Adipocyte (in vitro differentiated cells): ENCODE results near the gene GMDS.

Experiments used
- DNase-seq: peaks from one replicate; pipeline ENCODE4 v3.0.0-alpha.2; 2015; ENCODE audit warnings: low read depth
- H3K27me3 ChIP-seq: replicated peaks from 2 replicates; pipeline ENCODE4 v1.7.0; 2013; ENCODE audit warnings: mild to moderate bottlenecking, low read length, moderate library complexity; ENCODE audit not compliant: control insufficient read depth, insufficient read depth
- H3K36me3 ChIP-seq: 2 replicates; pipeline ENCODE4 v1.7.0; 2013; ENCODE audit warnings: low read length, mild to moderate bottlenecking, moderate library complexity; ENCODE audit not compliant: control insufficient read depth, insufficient read depth, severe bottlenecking
- H3K4me1 ChIP-seq: 2 replicates; pipeline ENCODE4 v1.7.0; 2013; ENCODE audit warnings: mild to moderate bottlenecking, low read length, moderate library complexity; ENCODE audit not compliant: control insufficient read depth, insufficient read depth
- H3K4me3 ChIP-seq: 2 replicates; pipeline ENCODE4 v1.7.0; 2013; ENCODE audit warnings: mild to moderate bottlenecking, low read length, moderate library complexity
- H3K9ac ChIP-seq: 2 replicates; pipeline ENCODE4 v1.7.0; 2013; ENCODE audit warnings: mild to moderate bottlenecking, low read length, moderate library complexity
- H3K9me3 ChIP-seq: 2 replicates; pipeline ENCODE4 v1.7.0; 2013; ENCODE audit warnings: mild to moderate bottlenecking, low read length, moderate library complexity; ENCODE audit not compliant: control insufficient read depth

Gene GMDS

DNA sequence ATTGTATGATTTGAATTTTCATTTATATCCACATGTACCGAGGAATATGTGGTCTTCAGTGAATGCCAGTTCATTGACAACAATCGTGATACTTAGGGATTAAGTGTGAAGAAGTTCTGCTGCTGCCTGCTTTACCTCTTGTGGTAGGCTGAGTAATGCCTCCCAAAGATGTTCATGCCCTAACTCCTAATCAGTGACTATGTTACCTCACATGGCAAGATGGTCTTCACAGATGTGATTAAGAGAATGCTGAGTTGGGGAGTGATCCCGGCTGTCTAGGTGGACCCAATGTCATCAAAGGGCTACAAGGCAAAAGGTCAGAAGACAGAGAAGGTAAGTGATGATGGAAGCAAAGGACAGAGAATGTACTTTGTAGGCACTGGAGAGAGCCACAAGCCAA lies 454.7 kb downstream of the GMDS start:
- H3K9me3 ChIP-seq, result no peaks in the 10 kb centered on the region
- H3K4me3 ChIP-seq, result no peak overlapping the region
- DNase-seq, result no peak
- no peak overlapping the region for H3K9ac ChIP-seq
- no peaks in the 10 kb centered on the region for H3K36me3 ChIP-seq
- peaks cover 13% of the 10 kb centered on the region for H3K4me1 ChIP-seq
- H3K27me3 ChIP-seq, result no peaks in the 10 kb centered on the region

DNA sequence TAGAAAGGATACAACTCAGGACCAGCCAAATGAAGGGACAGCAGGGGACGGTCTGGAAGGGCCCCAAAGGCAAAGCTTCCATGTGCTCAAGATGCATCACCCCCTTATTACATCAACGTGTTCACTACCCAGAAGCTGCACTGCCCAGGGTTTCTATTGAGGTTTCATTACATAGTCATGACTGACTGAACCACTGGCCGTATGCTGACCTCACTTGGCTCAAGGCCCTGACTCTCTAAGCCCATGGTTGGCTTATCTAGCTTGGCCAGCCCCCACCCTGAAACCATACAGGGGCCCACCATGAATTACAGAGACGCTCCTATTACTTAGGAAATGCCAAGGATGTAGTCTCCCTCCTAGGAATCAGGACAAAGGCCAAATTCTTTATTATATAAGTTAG lies 456.3 kb downstream of the GMDS start:
- Histone ChIP-seq H3K36me3 (no peaks in the 10 kb centered on the region), H3K9ac (no peak overlapping the region), H3K27me3 (no peaks in the 10 kb centered on the region), H3K9me3 (no peaks in the 10 kb centered on the region), H3K4me1 (peaks cover 21% of the 10 kb centered on the region), H3K4me3 (no peak overlapping the region)
- no peak for DNase-seq

DNA sequence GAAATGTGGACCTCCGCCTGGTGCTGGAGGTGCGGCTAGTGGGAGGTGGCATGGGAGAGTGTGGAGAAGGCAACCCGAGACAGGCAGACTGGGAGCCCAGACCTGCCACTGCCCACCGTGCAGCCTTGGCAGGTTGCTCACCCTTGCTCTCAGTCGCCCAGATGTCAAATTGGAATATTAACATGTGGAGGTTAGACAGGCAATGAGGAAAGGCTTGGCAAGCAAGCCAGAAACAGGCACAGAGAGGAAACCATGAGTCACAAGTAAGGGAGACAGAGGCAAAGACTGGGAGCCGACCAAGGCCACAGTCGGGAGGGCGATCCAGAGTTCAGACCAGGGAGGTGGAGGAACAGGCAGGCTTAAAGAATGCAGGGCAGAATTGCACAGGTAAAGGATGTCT lies 457.5 kb downstream of the GMDS start:
- DNase-seq, result peak; percentile 59
- Histone ChIP-seq H3K9me3 (no peaks in the 10 kb centered on the region), H3K9ac (no peak overlapping the region), H3K27me3 (no peaks in the 10 kb centered on the region), H3K4me1 (peaks cover 21% of the 10 kb centered on the region), H3K36me3 (no peaks in the 10 kb centered on the region), H3K4me3 (no peak overlapping the region)

DNA sequence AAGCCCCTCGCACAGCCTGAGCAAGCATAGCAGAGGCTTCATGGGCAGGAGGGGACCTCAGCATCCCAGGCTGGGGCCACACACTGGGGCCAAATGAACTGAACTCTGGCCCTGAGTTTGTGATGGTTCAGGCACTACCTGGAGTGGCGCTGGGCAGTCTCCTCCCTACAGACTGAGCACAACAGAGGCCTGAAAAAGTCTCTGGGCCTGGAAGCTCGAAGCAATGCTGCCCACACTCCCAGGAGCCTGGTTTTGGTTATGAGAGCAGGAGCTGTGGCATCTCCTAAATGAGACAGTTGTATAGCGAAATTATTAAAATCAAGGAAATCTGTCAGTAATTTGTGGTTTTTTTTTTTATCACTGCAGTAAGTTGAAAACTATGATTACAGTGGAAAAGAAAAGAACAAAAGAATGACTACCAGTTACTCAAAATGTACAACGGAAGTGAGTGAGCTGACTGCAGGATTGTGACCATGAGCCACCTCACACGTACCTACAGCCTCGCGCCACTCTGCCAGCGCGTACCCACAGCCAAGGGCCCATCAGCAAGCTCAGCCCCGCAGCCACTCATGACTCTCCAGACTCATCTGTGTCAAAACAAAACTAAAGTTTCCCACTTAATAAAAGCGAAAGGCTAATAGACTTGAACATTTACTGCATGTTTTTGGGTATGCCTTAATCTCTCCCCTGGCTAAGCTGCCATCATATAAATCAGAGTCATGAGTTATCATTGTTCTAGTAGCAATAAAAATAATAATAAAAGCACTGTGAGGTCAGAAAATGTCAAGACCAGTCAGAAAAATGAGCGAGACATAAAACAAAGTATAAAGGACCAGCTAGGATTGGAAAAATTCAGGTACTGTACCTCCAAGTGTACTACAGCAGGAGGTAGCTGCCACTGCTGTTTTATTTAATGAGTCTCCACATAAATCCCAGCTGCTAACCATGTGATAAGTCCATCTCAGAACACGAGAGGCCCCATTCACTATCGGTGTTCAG lies 458.7 kb downstream of the GMDS start:
- no peak overlapping the region for H3K4me3 ChIP-seq
- DNase-seq, result no peak

DNA sequence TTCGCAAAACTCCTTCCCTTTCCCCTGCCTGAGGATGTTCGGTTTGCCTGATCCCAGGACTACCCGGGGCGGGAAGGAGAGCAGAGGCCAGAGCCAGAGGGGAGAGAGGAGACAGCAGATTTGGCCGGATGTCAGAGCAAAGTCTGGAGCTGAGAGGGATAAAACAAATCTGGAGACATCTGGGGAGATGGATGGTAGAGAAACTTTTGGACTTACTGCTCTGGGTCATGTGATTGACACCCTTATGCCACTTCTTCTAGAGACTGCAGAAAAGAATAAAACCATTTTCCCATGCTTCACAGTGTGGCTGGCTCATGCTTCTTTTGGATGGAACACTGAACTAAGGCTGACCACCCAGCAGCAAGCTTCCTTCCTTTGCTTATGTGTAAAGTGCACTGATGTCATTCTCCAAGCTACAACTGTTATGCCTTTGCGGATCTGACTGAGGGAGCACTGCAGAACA lies 461.0 kb downstream of the GMDS start:
- no peak overlapping the region for H3K4me3 ChIP-seq
- no peaks in the 10 kb centered on the region for H3K27me3 ChIP-seq
- no peaks in the 10 kb centered on the region for H3K9me3 ChIP-seq
- peaks cover 21% of the 10 kb centered on the region for H3K4me1 ChIP-seq
- H3K36me3 ChIP-seq, result no peaks in the 10 kb centered on the region
- no peak overlapping the region for H3K9ac ChIP-seq
- no peak for DNase-seq

More for the DNA sequence above, 458.7 kb downstream of the GMDS start:
- no peaks in the 10 kb centered on the region for H3K9me3 ChIP-seq
- no peaks in the 10 kb centered on the region for H3K36me3 ChIP-seq
- no peak overlapping the region for H3K9ac ChIP-seq
- H3K27me3 ChIP-seq, result no peaks in the 10 kb centered on the region
- H3K4me1 ChIP-seq, result peaks cover 21% of the 10 kb centered on the region

DNA sequence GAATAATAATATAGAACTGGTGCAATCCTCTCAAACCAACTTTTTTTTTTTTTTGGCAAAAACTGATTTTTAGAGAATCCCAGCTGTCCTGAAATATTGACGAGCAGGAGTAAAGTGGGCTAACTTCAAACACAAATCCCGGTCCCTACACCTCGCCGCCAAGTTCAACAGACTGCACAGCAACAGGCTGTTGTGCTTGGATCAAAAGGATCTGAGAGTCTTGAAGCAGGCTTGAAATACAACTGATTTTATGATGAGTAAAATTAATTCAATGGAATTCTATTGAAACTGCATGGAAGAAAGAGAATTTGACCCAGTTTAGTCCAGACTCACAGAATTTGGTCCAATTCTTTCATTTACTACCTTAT lies 463.6 kb downstream of the GMDS start:
- Histone ChIP-seq H3K9me3 (no peaks in the 10 kb centered on the region), H3K9ac (no peak overlapping the region), H3K27me3 (no peaks in the 10 kb centered on the region), H3K4me1 (peaks cover 8% of the 10 kb centered on the region), H3K36me3 (no peaks in the 10 kb centered on the region), H3K4me3 (no peak overlapping the region)
- no peak for DNase-seq

DNA sequence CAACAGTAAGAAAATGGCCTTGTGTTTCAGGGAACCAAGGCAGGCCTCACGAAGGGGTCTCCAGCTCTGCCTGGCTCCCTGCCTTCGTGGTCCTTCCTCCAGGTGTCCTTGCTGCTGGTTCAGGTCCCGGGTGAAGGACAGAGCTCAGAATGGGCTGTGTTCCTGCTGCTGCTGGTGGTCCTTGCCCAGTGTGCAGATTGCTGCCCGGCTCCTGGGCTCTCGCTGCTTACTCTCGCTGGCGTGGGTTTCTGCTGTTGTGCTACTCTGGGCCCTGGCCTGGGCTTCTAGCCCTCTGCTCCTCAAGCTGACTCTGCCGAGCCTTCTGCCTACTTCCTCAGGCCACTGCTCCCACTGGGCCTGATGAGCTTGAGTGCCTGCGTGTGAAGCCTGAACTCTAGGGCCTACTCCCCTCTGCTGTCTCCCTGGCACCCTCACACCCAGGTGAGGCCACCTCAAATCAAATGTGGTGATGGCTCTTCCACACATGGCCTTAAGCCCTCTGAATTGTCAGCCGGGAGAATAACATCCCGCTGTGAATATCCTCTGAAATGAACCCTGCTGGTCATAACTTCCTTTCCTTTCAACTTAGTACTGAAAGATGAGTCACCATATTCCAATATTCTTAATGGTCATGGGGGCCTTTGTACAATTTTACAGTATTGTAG lies 464.1 kb downstream of the GMDS start:
- DNase-seq, result no peak
- Histone ChIP-seq H3K9me3 (no peaks in the 10 kb centered on the region), H3K4me1 (peaks cover 8% of the 10 kb centered on the region), H3K9ac (no peak overlapping the region), H3K4me3 (no peak overlapping the region), H3K27me3 (no peaks in the 10 kb centered on the region), H3K36me3 (no peaks in the 10 kb centered on the region)

DNA sequence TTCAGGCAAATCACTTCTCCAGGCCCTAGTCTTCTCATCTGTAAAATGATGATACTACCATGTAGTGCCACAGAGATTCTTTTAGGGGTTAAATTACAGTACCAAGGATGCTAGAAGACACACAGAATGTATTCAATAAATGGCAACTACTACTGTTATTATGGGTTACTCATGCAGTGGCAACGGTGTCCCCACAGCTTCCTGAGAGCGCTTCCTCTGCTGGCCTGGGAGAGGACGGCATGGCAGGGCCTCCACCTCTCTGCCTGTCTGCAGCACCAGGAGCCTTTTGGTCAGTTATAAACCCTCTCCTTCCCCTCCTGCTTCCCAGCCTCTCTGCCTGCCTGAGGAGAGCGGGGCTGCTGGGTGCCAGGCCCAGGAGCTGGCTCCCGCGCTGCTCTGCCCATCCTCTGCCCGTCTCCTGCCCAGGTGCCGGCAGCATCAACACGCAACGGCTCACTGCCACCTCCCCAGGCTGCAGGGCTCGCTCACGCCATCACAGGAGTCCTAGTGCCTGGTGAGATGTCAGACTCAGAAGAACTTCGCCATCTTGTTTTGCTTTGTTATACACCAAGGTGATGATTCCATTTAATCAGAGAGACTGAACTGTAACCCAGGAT lies 465.0 kb downstream of the GMDS start:
- H3K4me1 ChIP-seq, result peaks cover 8% of the 10 kb centered on the region
- H3K36me3 ChIP-seq, result no peaks in the 10 kb centered on the region
- no peak for DNase-seq
- no peaks in the 10 kb centered on the region for H3K9me3 ChIP-seq
- no peaks in the 10 kb centered on the region for H3K27me3 ChIP-seq
- no peak overlapping the region for H3K4me3 ChIP-seq
- H3K9ac ChIP-seq, result no peak overlapping the region

DNA sequence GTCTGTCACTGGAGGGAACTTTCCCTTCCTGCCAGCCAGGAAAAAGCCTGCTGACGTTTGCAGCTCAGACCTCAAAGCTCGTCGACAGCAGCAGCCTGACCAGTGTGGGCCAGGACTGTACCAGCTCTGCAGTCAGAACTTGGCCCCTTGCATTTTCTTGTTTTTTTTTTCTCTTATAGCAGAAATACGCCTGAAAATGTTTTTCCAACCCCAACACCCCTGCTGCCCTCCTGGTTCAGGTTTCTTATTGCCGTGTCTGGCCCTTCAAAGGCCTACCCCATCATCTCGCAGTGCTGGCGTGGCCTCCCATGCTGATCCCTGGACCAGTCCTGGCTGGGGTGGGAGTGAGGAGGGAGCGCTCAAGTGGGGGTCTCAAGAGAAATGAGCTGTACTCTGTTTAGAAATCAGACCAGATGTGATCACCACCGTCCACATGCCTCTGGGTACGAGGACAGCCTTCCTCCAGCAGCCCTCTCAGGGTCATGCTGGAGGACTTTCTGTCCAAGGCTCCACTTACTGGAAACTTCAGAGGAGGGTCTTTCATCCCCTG lies 466.6 kb downstream of the GMDS start:
- Histone ChIP-seq H3K4me1 (no peaks in the 10 kb centered on the region), H3K36me3 (no peaks in the 10 kb centered on the region), H3K9ac (no peak overlapping the region), H3K9me3 (no peaks in the 10 kb centered on the region), H3K4me3 (no peak overlapping the region), H3K27me3 (no peaks in the 10 kb centered on the region)
- no peak for DNase-seq

DNA sequence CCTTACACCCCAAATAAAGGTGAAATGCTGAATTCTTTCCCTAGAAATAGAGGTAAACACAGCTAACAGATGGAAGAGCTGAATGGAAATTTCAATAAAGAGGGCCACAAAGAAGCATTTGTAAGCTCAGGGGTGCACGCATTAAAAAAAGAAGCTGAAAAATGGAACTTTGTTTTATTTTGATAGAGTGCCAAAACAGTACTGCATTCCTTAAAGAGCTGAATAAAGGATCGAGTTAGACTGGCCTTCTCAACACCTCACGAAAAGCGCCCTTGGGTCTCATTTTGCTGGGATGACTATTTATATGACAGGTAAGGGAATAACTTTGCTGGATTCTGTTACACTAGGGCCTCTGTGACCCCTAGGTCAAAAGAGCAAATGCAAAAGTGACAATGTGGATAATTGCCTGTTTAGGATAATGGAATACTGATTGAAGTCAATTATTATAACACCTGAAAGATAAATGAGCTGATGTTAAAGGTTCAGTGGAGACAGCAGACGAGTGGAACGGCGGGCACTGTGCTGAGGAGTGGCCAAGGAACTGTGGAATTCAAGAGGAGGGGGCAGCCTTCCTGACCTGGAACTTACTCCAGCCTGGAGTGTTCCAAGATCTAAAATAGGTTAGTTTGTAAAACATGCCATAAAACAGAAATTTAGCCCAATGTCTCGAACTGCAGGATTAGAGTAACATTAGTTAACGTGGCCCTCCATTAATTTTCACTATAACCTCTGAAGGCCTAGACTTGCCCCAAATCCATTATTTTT lies 467.3 kb downstream of the GMDS start:
- no peak overlapping the region for H3K4me3 ChIP-seq
- H3K9ac ChIP-seq, result no peak overlapping the region
- no peaks in the 10 kb centered on the region for H3K4me1 ChIP-seq
- no peaks in the 10 kb centered on the region for H3K27me3 ChIP-seq
- H3K36me3 ChIP-seq, result no peaks in the 10 kb centered on the region
- no peak for DNase-seq
- no peaks in the 10 kb centered on the region for H3K9me3 ChIP-seq
